Measurements from ENCODE around the gene CHD6.

GRCh38 chr20:41356951-41357350 is 261.2 kb downstream of the CHD6 start:
- TF ChIP-seq POLR2A (IDR thresholded peaks at IDR 0.05) (no peak), CTCF (IDR thresholded peaks at IDR 0.05) (no peak)

Measured in uterus (tissue), 2 donors.